ENCODE measurements around the gene ADRA1B.

ADRA1B gene

DNA sequence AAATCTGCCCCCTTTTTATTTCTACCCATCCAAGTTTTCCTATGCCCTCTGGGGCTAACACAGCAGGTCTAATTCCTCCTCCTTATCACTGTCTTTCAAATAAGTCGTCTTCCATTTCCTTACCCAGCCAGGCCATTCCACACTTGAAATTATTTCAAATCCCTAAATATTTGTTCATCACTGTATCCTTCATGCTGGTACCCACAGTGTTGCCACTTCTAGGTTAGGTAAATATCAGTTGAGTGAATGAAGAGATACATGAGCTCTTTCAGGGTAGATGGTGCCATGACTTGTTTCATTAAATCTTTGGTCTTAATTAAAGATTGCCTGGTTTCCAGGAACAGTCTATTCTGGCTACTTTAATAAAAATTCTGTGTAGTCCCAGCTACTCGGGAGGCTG lies 35.6 kb upstream of the ADRA1B start:
- FAIRE-seq (no peak), DNase-seq (ENCODE audit: insufficient read length, low spot score) (no peak)
- TF ChIP-seq, protein P1, sequence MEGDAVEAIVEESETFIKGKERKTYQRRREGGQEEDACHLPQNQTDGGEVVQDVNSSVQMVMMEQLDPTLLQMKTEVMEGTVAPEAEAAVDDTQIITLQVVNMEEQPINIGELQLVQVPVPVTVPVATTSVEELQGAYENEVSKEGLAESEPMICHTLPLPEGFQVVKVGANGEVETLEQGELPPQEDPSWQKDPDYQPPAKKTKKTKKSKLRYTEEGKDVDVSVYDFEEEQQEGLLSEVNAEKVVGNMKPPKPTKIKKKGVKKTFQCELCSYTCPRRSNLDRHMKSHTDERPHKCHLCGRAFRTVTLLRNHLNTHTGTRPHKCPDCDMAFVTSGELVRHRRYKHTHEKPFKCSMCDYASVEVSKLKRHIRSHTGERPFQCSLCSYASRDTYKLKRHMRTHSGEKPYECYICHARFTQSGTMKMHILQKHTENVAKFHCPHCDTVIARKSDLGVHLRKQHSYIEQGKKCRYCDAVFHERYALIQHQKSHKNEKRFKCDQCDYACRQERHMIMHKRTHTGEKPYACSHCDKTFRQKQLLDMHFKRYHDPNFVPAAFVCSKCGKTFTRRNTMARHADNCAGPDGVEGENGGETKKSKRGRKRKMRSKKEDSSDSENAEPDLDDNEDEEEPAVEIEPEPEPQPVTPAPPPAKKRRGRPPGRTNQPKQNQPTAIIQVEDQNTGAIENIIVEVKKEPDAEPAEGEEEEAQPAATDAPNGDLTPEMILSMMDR (IDR thresholded peaks at IDR 0.05; ENCODE audit: insufficient read depth, missing control alignments): no peak

DNA sequence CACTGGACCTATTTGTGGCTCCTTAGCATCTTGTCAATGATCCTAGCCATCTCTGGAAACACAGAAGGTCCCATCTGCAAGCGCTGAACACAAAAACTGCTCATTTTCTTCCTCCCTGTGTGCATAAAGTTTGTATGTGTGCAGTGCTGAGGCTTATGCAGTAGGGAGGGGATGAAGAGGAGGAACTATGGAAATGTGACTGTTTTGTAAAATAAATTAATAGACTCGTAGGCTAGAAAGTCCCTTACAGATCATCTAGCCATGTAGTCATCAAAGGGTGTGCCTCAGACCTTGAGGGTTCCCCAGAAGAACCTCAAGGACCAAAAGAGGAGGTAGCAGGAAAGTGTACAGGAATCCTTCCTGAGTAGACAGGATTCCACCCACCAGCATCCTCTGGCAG lies 34.3 kb upstream of the ADRA1B start:
- FAIRE-seq (no peak), DNase-seq (ENCODE audit: insufficient read length, low spot score) (no peak)
- TF ChIP-seq, protein P1 (IDR thresholded peaks at IDR 0.05; ENCODE audit: insufficient read depth, missing control alignments): no peak

GRCh38 chr5:159883522-159883950 lies 32.7 kb upstream of the ADRA1B start:
- TF ChIP-seq, protein P1 (IDR thresholded peaks at IDR 0.05; ENCODE audit: insufficient read depth, missing control alignments): no peak
- DNase-seq (ENCODE audit: insufficient read length, low spot score): no peak
- no peak for FAIRE-seq

- FAIRE-seq (no peak), DNase-seq (ENCODE audit: insufficient read length, low spot score) (no peak)
- TF ChIP-seq, protein P1 (IDR thresholded peaks at IDR 0.05; ENCODE audit: insufficient read depth, missing control alignments): no peak
These were observed 31.2 kb upstream of the ADRA1B start for GRCh38 chr5:159884917-159885620.

DNA sequence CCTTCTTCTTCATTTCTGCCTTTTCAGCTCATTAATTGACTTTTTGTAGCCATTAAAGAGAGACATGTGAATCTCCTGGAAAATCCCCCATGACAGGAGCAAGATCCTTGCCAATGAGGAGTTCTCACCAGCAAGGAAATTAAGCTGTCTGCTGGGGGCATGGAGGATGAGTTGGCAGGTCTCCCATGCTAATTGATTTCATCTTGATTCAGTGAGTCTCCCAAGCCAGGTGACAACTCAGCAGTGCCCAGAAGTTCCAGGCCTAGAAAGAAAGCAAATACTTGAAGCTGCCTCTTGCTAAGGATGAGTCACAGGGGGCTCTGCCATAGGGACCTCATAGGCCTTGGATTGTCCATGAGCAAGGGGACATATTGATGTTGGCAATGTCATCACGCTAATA lies 30.0 kb upstream of the ADRA1B start:
- FAIRE-seq (no peak), DNase-seq (ENCODE audit: insufficient read length, low spot score) (no peak)
- TF ChIP-seq, protein P1 (IDR thresholded peaks at IDR 0.05; ENCODE audit: insufficient read depth, missing control alignments): no peak

DNA sequence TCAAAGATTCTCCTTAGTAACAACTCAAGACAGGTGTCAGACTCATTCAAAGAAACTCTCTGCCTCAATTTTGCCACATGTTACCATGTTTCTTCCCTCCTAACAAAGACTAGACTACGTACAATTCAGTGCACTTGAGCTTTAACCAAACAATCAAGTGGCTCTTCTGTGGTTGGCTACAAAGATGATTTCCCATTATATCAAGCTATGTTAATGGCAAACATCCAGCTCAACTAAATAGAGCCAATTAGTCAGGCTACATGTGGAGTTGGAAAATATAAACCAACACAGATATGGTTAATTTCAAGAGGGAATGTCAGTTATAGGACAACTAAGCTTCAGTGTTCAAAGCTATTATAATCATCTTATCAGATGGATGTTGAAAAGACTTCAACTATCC lies 29.2 kb upstream of the ADRA1B start:
- TF ChIP-seq, protein P1 (IDR thresholded peaks at IDR 0.05; ENCODE audit: insufficient read depth, missing control alignments): no peak
- no peak for DNase-seq (ENCODE audit: insufficient read length, low spot score)
- no peak for FAIRE-seq

DNA sequence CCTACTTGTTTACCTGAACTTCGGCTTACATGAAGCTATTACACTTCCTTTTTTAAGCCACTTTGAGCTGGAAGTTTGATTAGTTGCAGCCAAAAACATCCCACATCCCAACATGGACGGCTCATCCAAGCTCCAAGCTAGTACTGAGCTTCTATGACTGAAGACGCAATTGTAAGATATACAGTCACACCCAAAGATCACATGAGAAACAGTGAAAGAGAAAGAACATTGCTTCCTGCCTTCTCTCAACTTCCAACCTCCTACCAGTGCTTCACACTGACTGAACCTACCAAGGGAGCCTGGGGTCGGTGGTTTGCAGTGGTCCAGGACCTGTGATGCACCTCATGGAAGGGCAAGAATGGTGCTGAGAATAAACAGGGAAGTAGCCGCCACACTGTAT lies 27.4 kb upstream of the ADRA1B start:
- DNase-seq (ENCODE audit: insufficient read length, low spot score) (no peak), FAIRE-seq (no peak)
- TF ChIP-seq, protein P1 (IDR thresholded peaks at IDR 0.05; ENCODE audit: insufficient read depth, missing control alignments): no peak
